Breast epithelium (tissue), 3 donors: Measurements from ENCODE around the gene MAP3K5.
"Not testable (repeated sequence)": the region's sequence is repeated elsewhere in the genome, so short reads cannot be mapped to it uniquely, and the experiment has no call there.

ENCODE experiments used
- CTCF ChIP-seq, 3 donors: fragments of 450-650 bp; IDR thresholded peaks; one replicate each; pipeline ENCODE4 v1.5.1; 2016 to 2017; ENCODE audit warnings: antibody characterized with exemption in 3 of 3, mild to moderate bottlenecking in 3 of 3, moderate library complexity in 3 of 3
- POLR2A ChIP-seq: fragments of 450-650 bp; IDR thresholded peaks from one replicate; pipeline ENCODE4 v1.6.1; 2016; ENCODE audit warnings: antibody characterized with exemption, mild to moderate bottlenecking, moderate library complexity
- POLR2AphosphoS5 ChIP-seq, 3 donors: sonication (generic); formaldehyde crosslinking; IDR thresholded peaks; one replicate each; pipeline ENCODE4 v1.6.1; 2017; ENCODE audit warnings: antibody characterized with exemption in 3 of 3

DNA sequence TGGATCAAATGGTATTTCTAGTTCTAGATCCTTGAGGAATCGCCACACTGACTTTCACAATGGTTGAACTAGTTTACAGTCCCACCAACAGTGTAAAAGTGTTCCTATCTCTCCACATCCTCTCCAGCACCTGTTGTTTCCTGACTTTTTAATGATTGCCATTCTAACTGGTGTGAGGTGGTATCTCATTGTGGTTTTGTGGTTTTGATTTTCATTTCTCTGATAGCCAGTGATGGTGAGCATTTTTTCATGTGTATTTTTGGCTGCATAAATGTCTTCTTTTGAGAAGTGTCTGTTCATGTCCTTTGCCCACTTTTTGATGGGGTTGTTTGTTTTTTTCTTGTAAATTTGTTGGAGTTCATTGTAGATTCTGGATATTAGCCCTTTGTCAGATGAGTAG is 23.3 kb upstream of the MAP3K5 start:
- not testable (repeated sequence) for TF ChIP-seq CTCF (IDR thresholded peaks at IDR 0.05); POLR2AphosphoS5 (IDR thresholded peaks at IDR 0.05); POLR2A
